Measurements from ENCODE around the gene ZNF814.
"Not testable (repeated sequence)": the region's sequence is repeated elsewhere in the genome, so short reads cannot be mapped to it uniquely, and the experiment has no call there.

ZNF814 gene

GRCh38 chr19:57849162-57849665 lies 39.6 kb downstream of the ZNF814 start:
- not testable (repeated sequence) for H3K79me1 ChIP-seq (ENCODE audit: low read depth, low read length); H2BK5ac ChIP-seq (ENCODE audit: low read length); H2BK120ac ChIP-seq (ENCODE audit: low read depth, low read length); H3K23ac ChIP-seq (ENCODE audit: low read depth, low read length, poor library complexity); H3K4ac ChIP-seq (ENCODE audit: low read length); H3K14ac ChIP-seq (ENCODE audit: low read length); DNase-seq (ENCODE audit: low spot score); H3K27me3 ChIP-seq (ENCODE audit: control insufficient read depth in 3 of 3, insufficient read depth in 3 of 3, low read depth in 1 of 3, low read length in 3 of 3); H3K18ac ChIP-seq (ENCODE audit: low read length); H3K27ac ChIP-seq (replicated peaks; ENCODE audit: low read length); H3K9ac ChIP-seq (ENCODE audit: low read depth, low read length, poor library complexity); H4K91ac ChIP-seq (ENCODE audit: low read depth, low read length, poor library complexity); H4K8ac ChIP-seq (ENCODE audit: low read depth, low read length); H2BK15ac ChIP-seq (ENCODE audit: low read length); H2AK5ac ChIP-seq (ENCODE audit: low read depth, low read length); H3K9me3 ChIP-seq (replicated peaks in 1 of 2; ENCODE audit: control insufficient read depth in 2 of 2, insufficient read depth in 1 of 2, low read depth in 1 of 2, low read length in 2 of 2); H2BK12ac ChIP-seq (ENCODE audit: low read length); H2AFZ ChIP-seq (ENCODE audit: low read length)
- H3K36me3 ChIP-seq (replicated peaks in 1 of 2; ENCODE audit: control insufficient read depth in 2 of 2, insufficient read depth in 2 of 2, low read length in 2 of 2) = peaks cover 8 to 61% of the 10 kb centered on the region in 2 donors
- peak overlapping the region in 1 of 2 donors; percentile 72 for H3K4me3 ChIP-seq (ENCODE audit: low read length in 2 of 2)
- H3K4me1 ChIP-seq (ENCODE audit: control insufficient read depth in 2 of 2, insufficient read depth in 1 of 2, low read depth in 1 of 2, low read length in 2 of 2) = peaks cover 8 to 10% of the 10 kb centered on the region in 2 donors
- WGBS, 2 donors (ENCODE audit: extremely low coverage in 2 of 2, insufficient read length in 2 of 2, insufficient replicate concordance in 1 of 2) = no CpG with 5 or more reads among the region's 2 CpGs
- H3K4me2 ChIP-seq (ENCODE audit: insufficient read depth, low read length, poor library complexity, severe bottlenecking) = peak overlapping the region; percentile 23

- peaks cover 8 to 10% of the 10 kb centered on the region in 2 donors for H3K4me1 ChIP-seq (ENCODE audit: control insufficient read depth in 2 of 2, insufficient read depth in 1 of 2, low read depth in 1 of 2, low read length in 2 of 2)
- not testable (repeated sequence) for DNase-seq (ENCODE audit: low spot score); H3K18ac ChIP-seq (ENCODE audit: low read length); H3K4me3 ChIP-seq (ENCODE audit: low read length in 2 of 2); H4K91ac ChIP-seq (ENCODE audit: low read depth, low read length, poor library complexity); H2BK15ac ChIP-seq (ENCODE audit: low read length); H3K4ac ChIP-seq (ENCODE audit: low read length); H3K14ac ChIP-seq (ENCODE audit: low read length); H4K8ac ChIP-seq (ENCODE audit: low read depth, low read length); H2BK12ac ChIP-seq (ENCODE audit: low read length); H2BK5ac ChIP-seq (ENCODE audit: low read length); H2AK5ac ChIP-seq (ENCODE audit: low read depth, low read length); H3K9me3 ChIP-seq (replicated peaks in 1 of 2; ENCODE audit: control insufficient read depth in 2 of 2, insufficient read depth in 1 of 2, low read depth in 1 of 2, low read length in 2 of 2); H3K23ac ChIP-seq (ENCODE audit: low read depth, low read length, poor library complexity); H3K9ac ChIP-seq (ENCODE audit: low read depth, low read length, poor library complexity); H3K4me2 ChIP-seq (ENCODE audit: insufficient read depth, low read length, poor library complexity, severe bottlenecking); H3K27ac ChIP-seq (replicated peaks; ENCODE audit: low read length); H2AFZ ChIP-seq (ENCODE audit: low read length); H2BK120ac ChIP-seq (ENCODE audit: low read depth, low read length); H3K27me3 ChIP-seq (ENCODE audit: control insufficient read depth in 3 of 3, insufficient read depth in 3 of 3, low read depth in 1 of 3, low read length in 3 of 3); H3K79me1 ChIP-seq (ENCODE audit: low read depth, low read length)
- no CpG with 5 or more reads among the region's 3 CpGs for WGBS, 2 donors (ENCODE audit: extremely low coverage in 2 of 2, insufficient read length in 2 of 2, insufficient replicate concordance in 1 of 2)
- peaks cover 10 to 62% of the 10 kb centered on the region in 2 donors for H3K36me3 ChIP-seq (replicated peaks in 1 of 2; ENCODE audit: control insufficient read depth in 2 of 2, insufficient read depth in 2 of 2, low read length in 2 of 2)
Observed at GRCh38 chr19:57847164-57847563, 41.7 kb downstream of the ZNF814 start.

GRCh38 chr19:57841122-57841763 lies 47.6 kb downstream of the ZNF814 start:
- no peak overlapping the region for H3K4ac ChIP-seq (ENCODE audit: low read length)
- no peak overlapping the region for H2BK12ac ChIP-seq (ENCODE audit: low read length)
- no peak overlapping the region for H2AK5ac ChIP-seq (ENCODE audit: low read depth, low read length)
- no peak overlapping the region for H3K27ac ChIP-seq (replicated peaks; ENCODE audit: low read length)
- peaks cover 16 to 89% of the 10 kb centered on the region in 2 donors for H3K36me3 ChIP-seq (replicated peaks in 1 of 2; ENCODE audit: control insufficient read depth in 2 of 2, insufficient read depth in 2 of 2, low read length in 2 of 2)
- no peak overlapping the region for H2AFZ ChIP-seq (ENCODE audit: low read length)
- no peak overlapping the region for H2BK120ac ChIP-seq (ENCODE audit: low read depth, low read length)
- no peaks in the 10 kb centered on the region for H3K4me1 ChIP-seq (ENCODE audit: control insufficient read depth in 2 of 2, insufficient read depth in 1 of 2, low read depth in 1 of 2, low read length in 2 of 2)
- H3K27me3 ChIP-seq (ENCODE audit: control insufficient read depth in 3 of 3, insufficient read depth in 3 of 3, low read depth in 1 of 3, low read length in 3 of 3) = no peaks in the 10 kb centered on the region
- no peak overlapping the region for H2BK15ac ChIP-seq (ENCODE audit: low read length)
- H3K9me3 ChIP-seq (replicated peaks in 1 of 2; ENCODE audit: control insufficient read depth in 2 of 2, insufficient read depth in 1 of 2, low read depth in 1 of 2, low read length in 2 of 2) = no peaks in the 10 kb centered on the region
- WGBS, 2 donors (ENCODE audit: extremely low coverage in 2 of 2, insufficient read length in 2 of 2, insufficient replicate concordance in 1 of 2) = no CpG with 5 or more reads among the region's 6 CpGs
- no peak overlapping the region for H4K91ac ChIP-seq (ENCODE audit: low read depth, low read length, poor library complexity)
- no peak overlapping the region for H2BK5ac ChIP-seq (ENCODE audit: low read length)
- no peak overlapping the region for H3K23ac ChIP-seq (ENCODE audit: low read depth, low read length, poor library complexity)
- H3K79me1 ChIP-seq (ENCODE audit: low read depth, low read length) = peaks cover 4% of the 10 kb centered on the region
- no peak overlapping the region for H3K18ac ChIP-seq (ENCODE audit: low read length)
- no peak overlapping the region for H3K14ac ChIP-seq (ENCODE audit: low read length)
- no peak overlapping the region for H4K8ac ChIP-seq (ENCODE audit: low read depth, low read length)
- no peak overlapping the region for H3K9ac ChIP-seq (ENCODE audit: low read depth, low read length, poor library complexity)
- DNase-seq (ENCODE audit: low spot score) = no peak
- no peak overlapping the region for H3K4me2 ChIP-seq (ENCODE audit: insufficient read depth, low read length, poor library complexity, severe bottlenecking)
- H3K4me3 ChIP-seq (ENCODE audit: low read length in 2 of 2) = no peak overlapping the region

GRCh38 chr19:57838622-57839191 lies 50.1 kb downstream of the ZNF814 start:
- H2BK120ac ChIP-seq (ENCODE audit: low read depth, low read length); H2BK15ac ChIP-seq (ENCODE audit: low read length); H2AFZ ChIP-seq (ENCODE audit: low read length); H3K4me2 ChIP-seq (ENCODE audit: insufficient read depth, low read length, poor library complexity, severe bottlenecking); H2AK5ac ChIP-seq (ENCODE audit: low read depth, low read length); H2BK5ac ChIP-seq (ENCODE audit: low read length); H3K79me1 ChIP-seq (ENCODE audit: low read depth, low read length); H3K14ac ChIP-seq (ENCODE audit: low read length); H4K8ac ChIP-seq (ENCODE audit: low read depth, low read length); H3K4me3 ChIP-seq (ENCODE audit: low read length in 2 of 2); H2BK12ac ChIP-seq (ENCODE audit: low read length); H3K18ac ChIP-seq (ENCODE audit: low read length); H4K91ac ChIP-seq (ENCODE audit: low read depth, low read length, poor library complexity); H3K27me3 ChIP-seq (ENCODE audit: control insufficient read depth in 3 of 3, insufficient read depth in 3 of 3, low read depth in 1 of 3, low read length in 3 of 3); H3K4ac ChIP-seq (ENCODE audit: low read length); H3K4me1 ChIP-seq (ENCODE audit: control insufficient read depth in 2 of 2, insufficient read depth in 1 of 2, low read depth in 1 of 2, low read length in 2 of 2); H3K9me3 ChIP-seq (replicated peaks in 1 of 2; ENCODE audit: control insufficient read depth in 2 of 2, insufficient read depth in 1 of 2, low read depth in 1 of 2, low read length in 2 of 2); H3K9ac ChIP-seq (ENCODE audit: low read depth, low read length, poor library complexity); H3K27ac ChIP-seq (replicated peaks; ENCODE audit: low read length); H3K23ac ChIP-seq (ENCODE audit: low read depth, low read length, poor library complexity); DNase-seq (ENCODE audit: low spot score): not testable (repeated sequence)
- WGBS, 2 donors (ENCODE audit: extremely low coverage in 2 of 2, insufficient read length in 2 of 2, insufficient replicate concordance in 1 of 2) = no CpG with 5 or more reads among the region's 5 CpGs
- peaks cover 9 to 67% of the 10 kb centered on the region in 2 donors for H3K36me3 ChIP-seq (replicated peaks in 1 of 2; ENCODE audit: control insufficient read depth in 2 of 2, insufficient read depth in 2 of 2, low read length in 2 of 2)
